GM03348 (cell line): Measurements from ENCODE around the gene KIAA1217.

Experiments used
- DNase-seq: peaks from one replicate; pipeline ENCODE4 v3.0.0; 2012; ENCODE audit warnings: low spot score

KIAA1217 gene, protein sequence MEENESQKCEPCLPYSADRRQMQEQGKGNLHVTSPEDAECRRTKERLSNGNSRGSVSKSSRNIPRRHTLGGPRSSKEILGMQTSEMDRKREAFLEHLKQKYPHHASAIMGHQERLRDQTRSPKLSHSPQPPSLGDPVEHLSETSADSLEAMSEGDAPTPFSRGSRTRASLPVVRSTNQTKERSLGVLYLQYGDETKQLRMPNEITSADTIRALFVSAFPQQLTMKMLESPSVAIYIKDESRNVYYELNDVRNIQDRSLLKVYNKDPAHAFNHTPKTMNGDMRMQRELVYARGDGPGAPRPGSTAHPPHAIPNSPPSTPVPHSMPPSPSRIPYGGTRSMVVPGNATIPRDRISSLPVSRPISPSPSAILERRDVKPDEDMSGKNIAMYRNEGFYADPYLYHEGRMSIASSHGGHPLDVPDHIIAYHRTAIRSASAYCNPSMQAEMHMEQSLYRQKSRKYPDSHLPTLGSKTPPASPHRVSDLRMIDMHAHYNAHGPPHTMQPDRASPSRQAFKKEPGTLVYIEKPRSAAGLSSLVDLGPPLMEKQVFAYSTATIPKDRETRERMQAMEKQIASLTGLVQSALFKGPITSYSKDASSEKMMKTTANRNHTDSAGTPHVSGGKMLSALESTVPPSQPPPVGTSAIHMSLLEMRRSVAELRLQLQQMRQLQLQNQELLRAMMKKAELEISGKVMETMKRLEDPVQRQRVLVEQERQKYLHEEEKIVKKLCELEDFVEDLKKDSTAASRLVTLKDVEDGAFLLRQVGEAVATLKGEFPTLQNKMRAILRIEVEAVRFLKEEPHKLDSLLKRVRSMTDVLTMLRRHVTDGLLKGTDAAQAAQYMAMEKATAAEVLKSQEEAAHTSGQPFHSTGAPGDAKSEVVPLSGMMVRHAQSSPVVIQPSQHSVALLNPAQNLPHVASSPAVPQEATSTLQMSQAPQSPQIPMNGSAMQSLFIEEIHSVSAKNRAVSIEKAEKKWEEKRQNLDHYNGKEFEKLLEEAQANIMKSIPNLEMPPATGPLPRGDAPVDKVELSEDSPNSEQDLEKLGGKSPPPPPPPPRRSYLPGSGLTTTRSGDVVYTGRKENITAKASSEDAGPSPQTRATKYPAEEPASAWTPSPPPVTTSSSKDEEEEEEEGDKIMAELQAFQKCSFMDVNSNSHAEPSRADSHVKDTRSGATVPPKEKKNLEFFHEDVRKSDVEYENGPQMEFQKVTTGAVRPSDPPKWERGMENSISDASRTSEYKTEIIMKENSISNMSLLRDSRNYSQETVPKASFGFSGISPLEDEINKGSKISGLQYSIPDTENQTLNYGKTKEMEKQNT (N-terminal part only)

DNA sequence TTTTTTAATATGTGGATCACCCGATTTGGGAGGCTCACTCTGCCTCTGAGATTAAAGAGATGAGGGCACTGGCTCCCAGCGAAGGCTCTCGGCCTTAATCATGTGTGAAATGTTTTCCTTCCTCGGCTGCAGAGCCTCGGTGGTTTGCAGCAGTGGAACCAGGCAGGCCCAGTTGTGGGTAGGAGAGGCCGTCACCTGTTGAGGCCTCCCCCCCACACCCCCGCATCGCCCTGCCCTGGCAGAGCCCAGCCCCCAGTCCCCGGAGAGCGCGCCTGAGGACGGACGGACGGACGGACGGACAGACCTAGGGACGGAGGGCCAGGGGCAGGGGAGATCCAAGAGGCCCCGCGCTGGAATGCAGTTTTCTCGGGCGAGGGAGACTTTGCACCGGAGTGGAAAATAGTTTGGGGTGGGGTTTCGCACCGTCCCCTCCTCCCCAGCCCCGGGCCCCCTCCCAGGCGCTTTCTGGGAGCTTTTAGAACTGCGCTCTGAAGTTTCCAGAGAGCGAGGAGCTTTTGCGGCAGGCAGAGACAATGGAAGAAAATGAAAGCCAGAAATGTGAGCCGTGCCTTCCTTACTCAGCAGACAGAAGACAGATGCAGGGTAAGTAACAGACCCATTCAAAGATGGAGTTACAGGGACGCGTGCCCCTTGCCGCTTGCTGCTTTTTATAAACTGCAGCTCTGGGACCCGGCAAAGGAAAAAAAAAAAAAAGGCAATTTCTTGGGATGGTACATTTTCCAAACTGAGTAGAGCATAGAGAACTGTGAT, at the start of gene KIAA1217:
TSS of gene KIAA1217 (plus strand) at position 478 of the 771 bp plus-strand sequence. CDS start at position 534, 56 bp downstream.
- peak; percentile 54 for DNase-seq

DNA sequence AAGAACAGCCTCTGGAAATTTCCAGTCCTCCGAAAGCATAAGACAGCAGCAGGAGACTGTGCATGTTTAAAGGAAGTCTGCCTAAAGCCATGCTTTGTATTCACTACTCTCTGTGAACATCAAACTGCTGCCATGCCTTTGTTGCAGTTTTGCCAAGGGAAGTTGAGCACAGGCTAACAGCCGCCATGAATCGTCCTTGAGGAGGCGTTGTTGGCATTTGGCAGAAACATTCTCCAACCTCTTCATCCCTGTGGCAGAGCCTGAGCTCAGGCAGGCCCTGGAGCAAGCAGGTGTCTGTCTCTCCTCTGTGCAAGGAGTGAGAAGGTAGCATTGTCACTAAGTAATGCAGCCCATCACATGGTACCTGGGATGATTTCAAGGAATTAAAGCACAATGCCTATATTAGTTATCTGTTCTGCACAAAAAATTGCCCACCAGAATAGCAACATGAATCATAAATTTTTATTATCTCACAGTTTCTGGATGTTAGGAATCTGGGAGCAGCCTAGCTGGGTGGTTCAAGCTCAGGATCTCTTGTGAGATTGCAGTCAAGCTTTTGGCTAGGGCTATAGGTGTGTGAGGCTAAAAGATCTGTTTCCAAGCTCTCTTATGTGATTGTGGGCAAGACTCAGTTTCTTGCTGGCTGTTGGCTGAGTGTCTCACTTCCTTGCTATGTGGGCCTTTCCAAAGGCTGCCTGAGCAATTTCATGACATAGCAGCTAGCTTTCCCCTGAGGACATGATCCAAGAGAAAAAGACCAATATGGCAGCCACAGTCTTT, 46.5 kb upstream of the KIAA1217 start:
- no peak for DNase-seq

DNA sequence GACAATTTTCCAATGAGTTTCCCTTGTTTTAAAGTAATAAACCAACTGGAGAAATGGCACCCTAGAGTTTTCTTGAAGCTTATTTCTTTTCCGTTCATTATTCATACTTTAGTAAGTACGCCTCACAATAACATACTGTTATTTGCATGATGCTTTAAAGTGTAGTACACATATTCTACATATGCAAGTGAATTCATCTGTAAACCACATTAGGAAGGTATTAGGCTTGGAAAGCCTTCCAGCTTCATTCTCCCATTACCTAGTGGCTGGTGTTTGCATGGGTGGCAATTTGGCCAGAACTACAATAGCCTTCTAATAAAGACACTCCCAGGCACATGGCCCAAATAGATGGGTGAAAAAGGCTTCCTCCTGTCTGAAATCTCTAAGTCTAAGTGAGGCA, 45.5 kb upstream of the KIAA1217 start:
- no peak for DNase-seq

DNA sequence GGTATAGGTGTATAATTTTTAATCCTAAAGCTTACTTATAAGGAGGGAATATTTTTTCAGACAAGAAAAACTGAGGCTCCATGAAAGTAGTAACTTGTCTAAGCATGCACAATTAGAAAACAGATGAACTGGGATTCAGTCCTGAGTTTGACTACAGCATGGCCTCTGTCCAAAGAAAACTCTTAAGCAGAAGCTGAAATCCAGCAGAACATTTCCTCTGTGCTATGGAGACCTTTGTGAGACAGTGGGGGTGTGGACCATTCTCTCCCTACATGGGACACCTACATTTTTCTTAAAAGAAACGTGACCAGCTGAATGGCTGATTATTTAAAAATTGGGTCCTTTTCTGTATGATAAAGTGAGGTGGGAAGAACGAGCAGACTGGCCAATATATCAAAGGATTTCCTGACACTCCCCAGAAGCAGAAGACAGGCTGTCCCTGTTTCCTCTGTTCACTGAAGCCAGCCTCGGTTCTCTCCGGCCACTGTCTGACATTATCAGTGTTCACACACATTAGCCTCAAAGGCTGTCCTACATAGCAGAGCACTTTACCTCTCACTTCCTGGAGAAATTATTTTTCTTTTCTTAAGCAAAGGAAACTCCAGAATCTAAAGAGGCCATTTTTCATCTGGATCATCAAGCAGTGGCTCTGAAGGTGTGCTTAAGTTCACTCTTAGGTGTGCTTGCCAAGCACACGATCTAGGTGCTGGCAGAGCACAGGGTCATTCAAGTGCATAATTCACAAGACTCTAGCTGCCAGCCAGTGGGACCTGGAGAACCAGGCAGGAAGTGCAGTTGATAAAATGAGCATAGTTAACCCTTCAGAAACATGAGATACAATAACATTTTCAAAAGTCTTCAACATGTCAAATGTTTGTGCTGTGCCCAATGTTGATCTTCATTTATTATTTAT, 40.4 kb upstream of the KIAA1217 start:
- DNase-seq = no peak

DNA sequence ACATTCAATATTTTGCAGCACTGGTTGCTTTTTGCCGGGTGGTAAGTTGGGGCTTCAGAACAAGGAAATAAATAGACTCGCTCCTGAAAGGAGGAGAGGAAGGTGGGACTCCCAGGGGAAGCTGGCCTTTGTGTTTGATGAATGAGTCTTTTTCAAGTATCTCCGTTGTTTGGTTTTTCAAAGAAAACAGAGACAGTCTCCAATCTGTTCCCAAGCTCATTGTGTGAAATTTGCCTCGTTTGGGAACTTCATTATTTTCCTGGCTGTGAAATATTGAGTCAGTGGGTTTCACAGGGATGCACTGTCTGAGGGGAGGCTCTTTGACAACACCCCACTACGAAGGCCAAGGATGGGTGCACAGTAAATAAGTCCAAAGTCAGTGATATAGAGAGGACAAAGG, 38.7 kb upstream of the KIAA1217 start:
- DNase-seq = no peak

DNA sequence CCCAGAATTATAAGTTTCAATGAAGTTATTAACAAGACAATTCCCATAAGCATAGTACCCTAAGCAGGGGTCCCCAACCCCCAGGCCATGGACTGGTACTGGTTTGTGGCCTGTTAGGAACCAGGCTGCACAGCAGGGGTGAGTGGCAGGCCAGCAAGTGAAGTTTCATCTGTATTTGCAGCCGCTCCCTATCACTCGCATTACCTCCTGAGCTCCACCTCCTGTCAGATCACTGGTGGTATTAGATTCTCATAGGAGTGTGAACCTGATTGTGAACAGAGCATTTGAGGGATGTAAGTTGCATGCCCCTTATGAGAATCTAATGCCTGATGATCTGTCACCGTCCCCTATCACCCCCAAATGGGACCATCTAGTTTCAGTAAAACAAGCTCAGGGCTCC, 36.0 kb upstream of the KIAA1217 start:
- DNase-seq = no peak

DNA sequence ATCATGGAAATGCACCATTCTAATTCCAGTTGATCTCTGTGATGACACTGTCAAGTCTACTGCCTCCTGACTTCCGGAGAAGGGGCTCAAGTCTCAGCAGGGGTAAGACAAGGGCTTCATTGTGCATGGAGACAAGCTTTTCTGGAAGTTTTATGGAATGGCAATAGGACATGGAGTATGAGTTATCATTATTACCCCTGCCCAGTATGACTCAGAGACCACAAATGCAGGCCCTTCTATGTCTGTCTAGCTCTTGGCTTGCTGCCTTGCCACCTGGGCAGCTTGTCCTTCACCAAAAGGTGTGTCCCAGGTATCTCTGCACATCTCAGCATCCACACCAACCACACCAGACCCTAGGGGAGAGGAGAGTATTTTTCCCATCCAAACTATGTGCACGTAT, 34.9 kb upstream of the KIAA1217 start:
- DNase-seq = no peak

DNA sequence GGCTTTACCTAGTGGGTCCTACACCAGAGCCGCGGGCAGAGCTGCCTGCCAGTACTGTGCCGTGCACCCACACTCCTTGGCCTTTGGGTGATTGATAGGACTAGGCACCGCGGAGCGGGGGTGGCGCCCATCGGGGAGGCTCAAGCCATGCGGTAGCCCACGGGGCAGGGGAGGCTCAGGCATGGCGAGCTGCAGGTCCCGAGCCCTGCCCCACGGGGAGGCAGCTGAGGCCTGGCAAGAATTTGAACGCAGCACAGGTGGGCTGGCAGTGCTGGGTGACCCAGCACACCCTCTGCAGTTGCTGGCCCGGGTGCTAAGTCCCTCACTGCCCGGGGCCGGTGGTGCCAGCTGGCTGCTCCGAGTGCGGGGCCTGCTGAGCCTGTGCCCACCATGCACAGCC, 32.3 kb upstream of the KIAA1217 start:
- no peak for DNase-seq

DNA sequence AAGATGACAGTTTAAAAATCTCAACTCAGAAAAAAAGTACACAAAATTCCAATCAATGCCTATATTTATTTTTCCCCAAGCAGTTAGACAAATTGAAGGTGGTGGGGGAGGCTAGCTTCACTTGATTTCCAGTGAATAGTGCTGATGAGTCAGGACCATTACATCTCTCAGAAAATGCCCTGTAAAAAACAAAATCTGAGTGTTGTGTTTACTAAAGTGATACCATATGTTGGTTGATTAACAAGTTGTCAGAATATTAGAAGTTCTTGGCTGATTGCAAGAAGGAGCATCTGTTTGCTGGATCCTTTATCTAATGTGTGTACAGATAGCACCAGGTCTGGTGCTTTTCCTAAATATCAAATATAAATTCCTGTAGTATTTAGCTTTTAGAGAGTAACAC, 31.3 kb upstream of the KIAA1217 start:
- DNase-seq = no peak

DNA sequence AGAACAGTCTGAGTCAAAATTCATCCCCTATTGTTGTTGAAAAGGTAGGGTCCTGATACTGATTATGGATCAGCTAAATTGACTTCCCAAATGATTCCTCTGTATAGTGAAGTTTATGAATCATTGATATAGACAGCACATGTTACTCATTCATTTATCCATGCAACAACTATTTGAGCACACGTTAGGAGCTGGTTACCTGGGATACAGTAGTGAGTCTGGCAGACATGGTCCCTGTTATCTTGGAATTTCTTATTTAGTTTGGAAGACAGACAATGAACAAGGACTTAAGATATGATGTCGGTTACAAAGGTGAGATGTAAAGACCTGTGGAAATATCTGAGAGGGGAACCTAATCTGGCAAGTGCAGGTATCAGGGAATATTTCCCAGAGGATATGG, 28.0 kb upstream of the KIAA1217 start:
- no peak for DNase-seq

DNA sequence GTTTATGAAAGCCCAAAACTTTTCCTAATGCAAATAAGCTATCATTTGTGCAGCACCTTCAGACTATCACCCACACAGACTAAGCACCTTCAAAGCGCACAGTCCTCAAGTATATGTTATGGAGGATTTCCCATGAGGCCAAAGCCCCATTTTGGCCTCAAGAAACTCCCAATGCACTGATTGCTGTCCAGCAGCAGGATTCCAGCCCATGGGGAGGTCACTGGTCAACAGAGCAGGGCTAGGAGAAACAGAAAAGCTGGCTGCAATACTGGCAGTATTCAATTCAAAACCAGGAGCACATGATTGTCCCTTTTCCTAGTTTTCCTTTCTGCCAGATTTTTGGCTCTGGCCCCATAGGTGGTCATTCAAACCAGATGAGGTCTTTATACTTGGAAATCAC, 24.5 kb upstream of the KIAA1217 start:
- no peak for DNase-seq

DNA sequence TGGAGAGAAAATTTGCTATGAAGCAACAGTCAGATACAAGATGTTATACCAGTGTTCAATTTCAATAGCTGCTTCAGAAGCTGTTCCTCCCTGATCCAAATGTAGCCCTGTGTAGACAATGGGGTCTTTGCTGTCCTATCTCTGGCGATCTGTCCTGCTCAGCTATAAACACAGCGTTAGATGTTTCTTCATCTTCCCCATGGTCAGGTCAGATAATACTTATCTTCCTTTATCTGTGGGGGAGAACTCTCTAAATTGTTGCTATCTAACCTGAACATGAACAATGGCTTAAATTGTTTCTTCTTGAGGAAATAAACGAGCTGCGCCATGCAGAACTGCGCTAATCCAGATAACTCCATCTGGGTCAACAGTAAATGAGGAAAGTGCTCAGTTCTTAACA, 15.6 kb upstream of the KIAA1217 start:
- no peak for DNase-seq

DNA sequence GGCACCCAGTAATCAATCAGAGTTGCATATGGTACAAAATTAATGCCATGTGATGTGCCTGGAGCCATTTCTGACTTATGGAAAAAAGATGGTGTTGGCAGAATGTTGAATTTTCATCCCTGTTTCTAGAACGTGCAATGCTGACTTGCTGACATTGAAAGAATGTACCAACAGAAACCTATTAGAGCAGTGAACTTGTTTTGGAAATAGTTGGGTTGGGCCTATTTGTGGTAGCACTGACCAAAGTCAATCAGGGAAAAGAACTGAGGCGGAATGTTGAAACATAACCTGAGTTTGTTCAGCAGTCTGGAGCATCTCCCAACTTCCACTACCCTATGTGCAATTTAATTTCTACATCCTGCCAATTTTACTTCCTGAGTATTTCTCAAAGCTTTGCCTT, 11.7 kb upstream of the KIAA1217 start:
- no peak for DNase-seq

DNA sequence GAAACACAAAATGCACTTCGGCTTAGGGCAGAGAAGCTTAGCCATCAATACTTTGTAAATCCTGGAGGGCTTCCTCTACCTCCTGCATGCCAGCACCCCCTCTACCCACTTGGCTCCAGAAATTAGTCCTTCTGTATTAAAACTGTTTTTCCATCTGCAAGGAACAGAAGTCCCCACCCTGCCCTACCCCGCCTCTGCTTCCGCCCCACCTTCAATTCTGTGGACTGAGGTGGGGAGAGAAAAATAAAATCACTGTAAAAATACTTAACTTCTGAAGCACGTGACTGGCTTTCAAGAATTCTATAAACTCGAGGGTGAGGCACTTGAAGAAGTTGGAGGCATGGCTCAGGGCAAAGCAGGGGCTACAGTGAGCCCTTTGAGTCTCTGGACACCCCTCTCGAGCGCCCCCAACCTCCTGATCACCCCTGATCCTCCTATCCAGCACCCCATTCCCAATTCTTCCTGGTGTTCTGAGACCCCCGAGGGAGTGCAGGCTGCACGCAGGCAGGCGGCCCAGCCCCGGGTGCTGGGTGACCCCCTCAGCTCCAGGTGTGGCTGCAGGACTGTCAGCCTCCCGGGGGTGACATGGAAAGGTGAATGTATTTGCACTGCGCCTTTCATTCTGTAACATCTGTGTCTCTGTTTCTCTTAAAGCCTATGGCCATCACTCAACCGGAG, 7.3 kb upstream of the KIAA1217 start:
- no peak for DNase-seq

DNA sequence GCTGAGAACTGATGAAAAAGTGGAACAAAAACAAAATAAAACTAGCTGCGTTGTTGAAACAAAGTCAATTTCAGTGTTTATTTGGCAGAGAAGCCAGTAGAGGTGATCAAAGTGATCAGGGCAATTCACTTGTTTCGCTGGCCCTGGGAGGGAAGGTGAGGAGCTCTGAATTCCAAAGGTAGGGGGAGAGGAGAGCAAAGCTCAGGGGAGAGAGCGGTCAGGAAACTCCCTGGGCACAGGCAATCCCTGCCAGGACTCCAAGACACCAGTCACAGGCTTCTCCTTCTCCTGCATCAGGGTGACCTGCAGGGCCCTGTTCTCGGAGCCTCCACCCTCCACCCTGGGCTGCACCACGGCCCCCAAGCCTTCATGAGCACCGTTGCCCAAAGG, 6.8 kb upstream of the KIAA1217 start:
- no peak for DNase-seq

DNA sequence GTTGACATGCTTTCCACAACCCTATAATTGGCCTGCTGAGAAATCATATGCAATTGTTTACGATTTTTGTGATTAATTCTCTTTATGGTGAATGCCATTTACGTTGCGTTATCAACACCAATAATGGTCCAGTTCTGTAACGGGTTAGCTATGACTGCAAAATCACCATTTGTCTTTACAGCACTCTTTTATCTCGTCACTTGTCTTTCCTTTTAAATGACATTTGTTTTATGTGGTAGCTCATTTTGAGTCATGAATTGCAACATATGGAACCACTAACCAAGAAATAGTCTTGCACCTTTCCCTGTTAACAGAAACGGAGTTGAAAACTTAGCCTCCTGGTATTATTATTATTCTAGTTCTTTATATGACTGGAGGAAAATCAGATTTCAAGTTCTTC, 3.1 kb upstream of the KIAA1217 start:
- no peak for DNase-seq

DNA sequence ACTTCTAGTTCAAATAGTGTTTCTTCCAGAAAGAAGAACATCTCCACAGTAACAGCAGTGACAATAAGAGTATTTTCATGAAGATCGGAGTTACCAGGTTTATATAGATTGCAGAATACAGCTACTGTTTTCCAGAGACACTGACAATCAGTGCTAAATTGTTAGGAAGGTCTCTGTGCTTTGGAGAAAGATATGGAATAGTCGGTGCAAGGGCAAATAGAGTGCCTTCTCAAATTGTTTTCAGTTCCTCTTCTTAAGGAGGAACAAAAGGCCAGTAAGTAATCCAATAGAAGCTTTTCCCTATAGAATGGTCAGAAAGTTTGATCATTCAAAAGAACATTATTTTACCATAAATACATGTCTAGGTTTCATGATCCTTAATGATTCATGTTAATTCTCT, 2.6 kb upstream of the KIAA1217 start:
- DNase-seq = no peak

DNA sequence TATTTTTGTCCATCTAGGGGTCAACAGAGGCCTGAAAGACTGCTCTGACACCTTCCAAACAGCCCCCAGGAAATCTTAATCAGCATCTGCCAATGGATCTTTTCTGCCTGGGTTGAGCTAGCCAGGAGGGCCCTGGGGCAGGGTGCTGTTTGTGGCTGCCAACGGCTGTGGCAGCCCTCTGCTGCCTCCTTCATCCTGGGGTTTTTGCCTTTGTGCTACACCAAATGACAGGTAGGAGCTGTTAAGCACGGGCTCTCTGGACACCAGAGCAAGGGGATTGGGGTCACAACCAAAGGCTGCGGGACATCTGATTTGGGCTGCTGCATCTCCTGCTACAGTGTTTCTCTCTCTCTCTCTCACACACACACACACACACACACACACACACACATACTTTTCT, 2.0 kb upstream of the KIAA1217 start:
- no peak for DNase-seq

DNA sequence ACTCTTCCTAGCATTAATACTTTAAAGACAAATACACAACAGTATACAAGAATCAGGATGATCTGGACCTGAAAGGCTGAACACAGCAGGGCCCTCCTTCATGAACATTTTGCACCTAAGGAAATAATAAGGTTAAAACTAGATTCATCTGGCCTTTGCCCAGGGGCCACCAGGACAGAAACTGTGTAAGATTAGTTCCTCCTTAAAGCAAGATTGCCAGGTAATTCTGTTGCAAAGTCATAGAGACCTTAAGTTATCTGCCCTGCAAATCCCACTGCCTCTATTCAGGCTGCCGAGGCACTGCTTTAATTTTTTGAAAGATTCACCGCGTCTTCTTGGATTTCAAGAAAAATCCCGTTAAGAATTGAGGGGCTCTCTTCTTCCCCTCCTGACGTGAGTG, 1.6 kb upstream of the KIAA1217 start:
- DNase-seq = no peak
